ENCODE data around the gene CHMP1A.
A peak's percentile ranks its signal among the peaks of the same experiment; 100 is the strongest.
"Not testable (repeated sequence)": the region's sequence is repeated elsewhere in the genome, so short reads cannot be mapped to it uniquely, and the experiment has no call there.

CHMP1A gene

DNA sequence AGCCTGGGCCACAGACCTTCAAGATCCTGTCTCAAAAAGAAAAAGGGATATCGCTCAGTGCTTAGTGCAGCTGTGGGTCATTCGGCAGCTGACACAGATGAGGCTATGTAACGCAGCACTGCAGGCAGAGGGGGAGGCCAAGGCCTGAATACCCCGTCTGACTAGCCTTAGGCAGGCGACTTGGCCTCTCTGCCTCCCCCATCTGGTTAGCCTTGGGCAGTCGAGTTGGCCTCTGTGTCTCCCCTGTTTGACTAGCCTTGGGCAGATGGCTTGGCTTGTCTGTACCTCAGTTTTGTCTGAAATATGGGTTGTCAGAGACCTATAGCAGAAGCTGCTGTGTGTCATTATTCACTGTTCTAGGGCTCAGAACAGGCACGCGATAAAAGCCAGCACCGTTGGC lies 10.1 kb upstream of the CHMP1A start:
- DNase-seq (ENCODE audit: low read depth), result no peak
- no peak overlapping the region for H3K4me3 ChIP-seq (ENCODE audit: low read depth, low read length)
- TF ChIP-seq, protein P1, sequence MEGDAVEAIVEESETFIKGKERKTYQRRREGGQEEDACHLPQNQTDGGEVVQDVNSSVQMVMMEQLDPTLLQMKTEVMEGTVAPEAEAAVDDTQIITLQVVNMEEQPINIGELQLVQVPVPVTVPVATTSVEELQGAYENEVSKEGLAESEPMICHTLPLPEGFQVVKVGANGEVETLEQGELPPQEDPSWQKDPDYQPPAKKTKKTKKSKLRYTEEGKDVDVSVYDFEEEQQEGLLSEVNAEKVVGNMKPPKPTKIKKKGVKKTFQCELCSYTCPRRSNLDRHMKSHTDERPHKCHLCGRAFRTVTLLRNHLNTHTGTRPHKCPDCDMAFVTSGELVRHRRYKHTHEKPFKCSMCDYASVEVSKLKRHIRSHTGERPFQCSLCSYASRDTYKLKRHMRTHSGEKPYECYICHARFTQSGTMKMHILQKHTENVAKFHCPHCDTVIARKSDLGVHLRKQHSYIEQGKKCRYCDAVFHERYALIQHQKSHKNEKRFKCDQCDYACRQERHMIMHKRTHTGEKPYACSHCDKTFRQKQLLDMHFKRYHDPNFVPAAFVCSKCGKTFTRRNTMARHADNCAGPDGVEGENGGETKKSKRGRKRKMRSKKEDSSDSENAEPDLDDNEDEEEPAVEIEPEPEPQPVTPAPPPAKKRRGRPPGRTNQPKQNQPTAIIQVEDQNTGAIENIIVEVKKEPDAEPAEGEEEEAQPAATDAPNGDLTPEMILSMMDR (IDR thresholded peaks at IDR 0.05; ENCODE audit: low read depth, low read length, missing control alignments), result no peak

GRCh38 chr16:89667000-89667399 lies 9.5 kb upstream of the CHMP1A start:
- TF ChIP-seq, protein P1 (IDR thresholded peaks at IDR 0.05; ENCODE audit: low read depth, low read length, missing control alignments), result peak; percentile 36
- DNase-seq (ENCODE audit: low read depth); H3K4me3 ChIP-seq (ENCODE audit: low read depth, low read length): not testable (repeated sequence)

GRCh38 chr16:89664238-89664637 lies 6.7 kb upstream of the CHMP1A start:
- DNase-seq (ENCODE audit: low read depth); H3K4me3 ChIP-seq (ENCODE audit: low read depth, low read length): not testable (repeated sequence)

DNA sequence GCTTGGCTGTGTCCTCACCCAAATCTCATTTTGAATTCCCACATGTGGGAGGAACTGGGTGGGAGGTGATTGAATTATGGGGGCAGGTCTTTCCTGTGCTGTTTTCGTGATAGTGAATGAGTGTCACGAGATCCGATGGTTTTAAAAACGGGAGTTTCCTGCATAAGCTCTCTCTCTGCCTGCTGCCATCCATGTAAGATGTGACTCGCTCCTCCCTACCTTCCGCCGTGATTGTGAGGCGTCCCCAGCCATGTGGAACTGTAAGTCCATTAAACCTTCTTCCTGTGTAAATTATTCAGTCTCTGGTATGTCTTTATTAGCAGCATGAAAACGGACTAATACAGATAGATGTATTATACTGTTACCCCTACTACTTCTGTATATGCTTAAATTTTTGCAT lies 3.7 kb upstream of the CHMP1A start:
- no peak for DNase-seq (ENCODE audit: low read depth)
- H3K4me3 ChIP-seq (ENCODE audit: low read depth, low read length), result no peak overlapping the region
- TF ChIP-seq, protein P1 (IDR thresholded peaks at IDR 0.05; ENCODE audit: low read depth, low read length, missing control alignments), result no peak

- DNase-seq (ENCODE audit: low read depth), result no peak
- H3K4me3 ChIP-seq (ENCODE audit: low read depth, low read length), result no peak overlapping the region
- TF ChIP-seq, protein P1 (IDR thresholded peaks at IDR 0.05; ENCODE audit: low read depth, low read length, missing control alignments), result no peak
Measured at GRCh38 chr16:89660146-89660545, 2.6 kb upstream of the CHMP1A start.

DNA sequence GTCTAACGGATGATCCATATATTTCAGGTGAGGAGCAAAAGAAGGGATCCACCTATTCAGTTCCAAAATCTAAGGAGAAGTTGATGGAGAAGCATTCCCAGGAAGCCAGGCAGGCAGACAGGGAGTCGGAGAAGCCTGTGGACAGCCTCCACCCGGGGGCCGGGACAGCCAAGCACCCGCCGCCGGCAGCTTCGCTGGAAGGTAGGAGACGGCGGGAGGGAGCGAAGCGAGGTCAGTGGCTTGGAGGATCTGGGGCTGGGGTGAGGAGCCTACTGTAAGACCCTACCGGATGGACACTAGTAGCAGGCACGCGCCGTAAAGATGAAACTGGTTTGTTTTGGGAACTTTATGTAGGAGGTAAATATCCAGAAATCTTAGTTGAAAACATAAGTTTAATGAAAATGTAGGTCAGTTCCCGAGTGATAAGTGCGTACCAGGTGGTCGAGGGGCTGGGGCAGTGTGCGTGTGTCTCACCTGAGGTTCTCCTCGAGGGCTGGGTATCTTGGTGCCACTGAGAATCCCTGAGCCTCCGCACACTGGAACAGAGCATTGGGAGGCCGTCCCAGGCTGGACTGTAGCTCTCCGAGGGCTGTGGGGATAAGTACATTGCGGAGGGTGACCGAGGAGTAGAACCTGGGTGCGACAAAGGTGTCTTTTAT lies 842 bp upstream of the CHMP1A start:
- peak overlapping the region; percentile 66 for H3K4me3 ChIP-seq (ENCODE audit: low read depth, low read length)
- no peak for DNase-seq (ENCODE audit: low read depth)
- TF ChIP-seq, protein P1 (IDR thresholded peaks at IDR 0.05; ENCODE audit: low read depth, low read length, missing control alignments), result no peak

DNA sequence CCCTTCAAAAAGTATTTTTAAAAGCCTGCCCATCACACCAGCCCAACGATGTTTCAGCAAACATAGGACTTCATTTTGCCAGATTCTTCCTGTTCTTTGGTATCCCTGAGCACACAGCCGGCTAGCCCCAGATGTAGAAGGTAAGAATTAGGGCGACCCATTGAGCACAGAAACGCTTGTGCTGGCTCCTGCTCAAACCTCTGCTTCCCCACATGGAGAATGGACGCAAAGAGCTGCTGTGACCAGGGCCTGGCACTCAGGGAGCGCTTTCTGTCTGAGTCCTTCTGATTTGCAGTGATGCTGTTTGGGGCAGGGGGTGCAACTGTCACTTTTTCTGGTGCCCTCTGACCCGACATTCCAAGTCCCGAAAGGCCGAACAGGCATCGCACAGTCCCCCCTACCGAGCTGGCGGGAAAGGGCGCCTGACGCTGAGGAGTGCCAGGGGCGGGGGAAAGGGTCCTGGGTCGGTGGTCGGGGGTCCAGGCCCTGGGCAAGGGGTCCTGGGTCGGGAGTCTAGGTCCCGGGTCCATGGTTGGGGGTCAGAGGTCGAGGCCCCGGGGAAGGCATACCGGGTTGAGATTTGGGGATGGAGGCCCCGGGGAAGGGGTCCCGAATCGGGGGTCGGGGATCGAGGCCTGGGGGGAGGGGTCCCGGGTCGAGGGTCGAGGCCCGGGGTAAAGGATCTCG lies 930 bp downstream of the CHMP1A start:
- no peak for DNase-seq (ENCODE audit: low read depth)
- TF ChIP-seq, protein P1 (IDR thresholded peaks at IDR 0.05; ENCODE audit: low read depth, low read length, missing control alignments), result no peak
- H3K4me3 ChIP-seq (ENCODE audit: low read depth, low read length), result peak overlapping the region; percentile 66
